ENCODE data around the gene SBK2.

DNA sequence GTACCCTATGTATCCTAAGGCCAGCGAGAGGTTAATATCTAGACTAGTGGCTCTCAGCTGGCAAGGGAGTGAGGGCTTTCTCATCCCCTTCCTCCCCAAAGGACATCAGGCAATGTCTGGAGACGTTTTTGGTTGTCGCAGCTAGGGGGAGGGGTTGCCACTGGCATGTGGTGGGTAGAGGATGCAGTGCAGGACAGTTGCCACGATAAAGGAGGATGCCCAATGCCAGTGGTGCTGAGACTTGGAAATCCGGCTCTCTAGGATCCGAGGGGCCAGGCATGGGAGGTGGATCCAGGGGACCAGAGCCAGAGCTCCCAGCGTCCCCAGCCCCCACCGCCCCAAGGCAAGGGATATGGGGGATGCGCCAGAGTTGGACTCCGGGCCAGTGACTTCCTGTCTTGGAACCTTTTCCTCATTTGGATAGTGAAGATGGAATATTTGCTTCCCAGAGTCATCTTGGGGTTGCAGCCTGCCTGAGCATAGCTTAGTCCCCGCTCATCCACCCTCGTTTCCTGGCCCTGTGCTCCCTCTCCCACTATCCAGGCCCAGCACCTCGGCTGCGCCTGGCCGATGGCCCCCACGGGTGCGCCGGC, 43.8 kb downstream of the SBK2 start:
- TF ChIP-seq, protein P1, sequence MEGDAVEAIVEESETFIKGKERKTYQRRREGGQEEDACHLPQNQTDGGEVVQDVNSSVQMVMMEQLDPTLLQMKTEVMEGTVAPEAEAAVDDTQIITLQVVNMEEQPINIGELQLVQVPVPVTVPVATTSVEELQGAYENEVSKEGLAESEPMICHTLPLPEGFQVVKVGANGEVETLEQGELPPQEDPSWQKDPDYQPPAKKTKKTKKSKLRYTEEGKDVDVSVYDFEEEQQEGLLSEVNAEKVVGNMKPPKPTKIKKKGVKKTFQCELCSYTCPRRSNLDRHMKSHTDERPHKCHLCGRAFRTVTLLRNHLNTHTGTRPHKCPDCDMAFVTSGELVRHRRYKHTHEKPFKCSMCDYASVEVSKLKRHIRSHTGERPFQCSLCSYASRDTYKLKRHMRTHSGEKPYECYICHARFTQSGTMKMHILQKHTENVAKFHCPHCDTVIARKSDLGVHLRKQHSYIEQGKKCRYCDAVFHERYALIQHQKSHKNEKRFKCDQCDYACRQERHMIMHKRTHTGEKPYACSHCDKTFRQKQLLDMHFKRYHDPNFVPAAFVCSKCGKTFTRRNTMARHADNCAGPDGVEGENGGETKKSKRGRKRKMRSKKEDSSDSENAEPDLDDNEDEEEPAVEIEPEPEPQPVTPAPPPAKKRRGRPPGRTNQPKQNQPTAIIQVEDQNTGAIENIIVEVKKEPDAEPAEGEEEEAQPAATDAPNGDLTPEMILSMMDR (conservative IDR thresholded peaks at IDR 0.05; ENCODE audit: low read depth in 2 of 2) = no peak
- TF ChIP-seq EZH2 (IDR thresholded peaks at IDR 0.05; ENCODE audit: low read depth, unreplicated experiment) (no peak), ZNF114 (CRISPR knock-in tag; IDR thresholded peaks at IDR 0.05) (no peak), POLR2AphosphoS5 (IDR thresholded peaks at IDR 0.05; ENCODE audit: low read depth) (no peak), JUNB (IDR thresholded peaks at IDR 0.05; ENCODE audit: unreplicated experiment) (no peak), EZH2phosphoT487 (IDR thresholded peaks at IDR 0.05; ENCODE audit: unreplicated experiment) (no peak), STAT1 (IDR thresholded peaks at IDR 0.05; ENCODE audit: unreplicated experiment) (no peak), CREB1 (CRISPR knock-in tag; IDR thresholded peaks at IDR 0.05; ENCODE audit: low read depth) (no peak), ZNF331 (CRISPR knock-in tag; IDR thresholded peaks at IDR 0.05; ENCODE audit: low read depth) (no peak)
- TF ChIP-seq, protein P2, sequence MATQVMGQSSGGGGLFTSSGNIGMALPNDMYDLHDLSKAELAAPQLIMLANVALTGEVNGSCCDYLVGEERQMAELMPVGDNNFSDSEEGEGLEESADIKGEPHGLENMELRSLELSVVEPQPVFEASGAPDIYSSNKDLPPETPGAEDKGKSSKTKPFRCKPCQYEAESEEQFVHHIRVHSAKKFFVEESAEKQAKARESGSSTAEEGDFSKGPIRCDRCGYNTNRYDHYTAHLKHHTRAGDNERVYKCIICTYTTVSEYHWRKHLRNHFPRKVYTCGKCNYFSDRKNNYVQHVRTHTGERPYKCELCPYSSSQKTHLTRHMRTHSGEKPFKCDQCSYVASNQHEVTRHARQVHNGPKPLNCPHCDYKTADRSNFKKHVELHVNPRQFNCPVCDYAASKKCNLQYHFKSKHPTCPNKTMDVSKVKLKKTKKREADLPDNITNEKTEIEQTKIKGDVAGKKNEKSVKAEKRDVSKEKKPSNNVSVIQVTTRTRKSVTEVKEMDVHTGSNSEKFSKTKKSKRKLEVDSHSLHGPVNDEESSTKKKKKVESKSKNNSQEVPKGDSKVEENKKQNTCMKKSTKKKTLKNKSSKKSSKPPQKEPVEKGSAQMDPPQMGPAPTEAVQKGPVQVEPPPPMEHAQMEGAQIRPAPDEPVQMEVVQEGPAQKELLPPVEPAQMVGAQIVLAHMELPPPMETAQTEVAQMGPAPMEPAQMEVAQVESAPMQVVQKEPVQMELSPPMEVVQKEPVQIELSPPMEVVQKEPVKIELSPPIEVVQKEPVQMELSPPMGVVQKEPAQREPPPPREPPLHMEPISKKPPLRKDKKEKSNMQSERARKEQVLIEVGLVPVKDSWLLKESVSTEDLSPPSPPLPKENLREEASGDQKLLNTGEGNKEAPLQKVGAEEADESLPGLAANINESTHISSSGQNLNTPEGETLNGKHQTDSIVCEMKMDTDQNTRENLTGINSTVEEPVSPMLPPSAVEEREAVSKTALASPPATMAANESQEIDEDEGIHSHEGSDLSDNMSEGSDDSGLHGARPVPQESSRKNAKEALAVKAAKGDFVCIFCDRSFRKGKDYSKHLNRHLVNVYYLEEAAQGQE (IDR thresholded peaks at IDR 0.05; ENCODE audit: unreplicated experiment) = no peak
- TF ChIP-seq, protein P3, sequence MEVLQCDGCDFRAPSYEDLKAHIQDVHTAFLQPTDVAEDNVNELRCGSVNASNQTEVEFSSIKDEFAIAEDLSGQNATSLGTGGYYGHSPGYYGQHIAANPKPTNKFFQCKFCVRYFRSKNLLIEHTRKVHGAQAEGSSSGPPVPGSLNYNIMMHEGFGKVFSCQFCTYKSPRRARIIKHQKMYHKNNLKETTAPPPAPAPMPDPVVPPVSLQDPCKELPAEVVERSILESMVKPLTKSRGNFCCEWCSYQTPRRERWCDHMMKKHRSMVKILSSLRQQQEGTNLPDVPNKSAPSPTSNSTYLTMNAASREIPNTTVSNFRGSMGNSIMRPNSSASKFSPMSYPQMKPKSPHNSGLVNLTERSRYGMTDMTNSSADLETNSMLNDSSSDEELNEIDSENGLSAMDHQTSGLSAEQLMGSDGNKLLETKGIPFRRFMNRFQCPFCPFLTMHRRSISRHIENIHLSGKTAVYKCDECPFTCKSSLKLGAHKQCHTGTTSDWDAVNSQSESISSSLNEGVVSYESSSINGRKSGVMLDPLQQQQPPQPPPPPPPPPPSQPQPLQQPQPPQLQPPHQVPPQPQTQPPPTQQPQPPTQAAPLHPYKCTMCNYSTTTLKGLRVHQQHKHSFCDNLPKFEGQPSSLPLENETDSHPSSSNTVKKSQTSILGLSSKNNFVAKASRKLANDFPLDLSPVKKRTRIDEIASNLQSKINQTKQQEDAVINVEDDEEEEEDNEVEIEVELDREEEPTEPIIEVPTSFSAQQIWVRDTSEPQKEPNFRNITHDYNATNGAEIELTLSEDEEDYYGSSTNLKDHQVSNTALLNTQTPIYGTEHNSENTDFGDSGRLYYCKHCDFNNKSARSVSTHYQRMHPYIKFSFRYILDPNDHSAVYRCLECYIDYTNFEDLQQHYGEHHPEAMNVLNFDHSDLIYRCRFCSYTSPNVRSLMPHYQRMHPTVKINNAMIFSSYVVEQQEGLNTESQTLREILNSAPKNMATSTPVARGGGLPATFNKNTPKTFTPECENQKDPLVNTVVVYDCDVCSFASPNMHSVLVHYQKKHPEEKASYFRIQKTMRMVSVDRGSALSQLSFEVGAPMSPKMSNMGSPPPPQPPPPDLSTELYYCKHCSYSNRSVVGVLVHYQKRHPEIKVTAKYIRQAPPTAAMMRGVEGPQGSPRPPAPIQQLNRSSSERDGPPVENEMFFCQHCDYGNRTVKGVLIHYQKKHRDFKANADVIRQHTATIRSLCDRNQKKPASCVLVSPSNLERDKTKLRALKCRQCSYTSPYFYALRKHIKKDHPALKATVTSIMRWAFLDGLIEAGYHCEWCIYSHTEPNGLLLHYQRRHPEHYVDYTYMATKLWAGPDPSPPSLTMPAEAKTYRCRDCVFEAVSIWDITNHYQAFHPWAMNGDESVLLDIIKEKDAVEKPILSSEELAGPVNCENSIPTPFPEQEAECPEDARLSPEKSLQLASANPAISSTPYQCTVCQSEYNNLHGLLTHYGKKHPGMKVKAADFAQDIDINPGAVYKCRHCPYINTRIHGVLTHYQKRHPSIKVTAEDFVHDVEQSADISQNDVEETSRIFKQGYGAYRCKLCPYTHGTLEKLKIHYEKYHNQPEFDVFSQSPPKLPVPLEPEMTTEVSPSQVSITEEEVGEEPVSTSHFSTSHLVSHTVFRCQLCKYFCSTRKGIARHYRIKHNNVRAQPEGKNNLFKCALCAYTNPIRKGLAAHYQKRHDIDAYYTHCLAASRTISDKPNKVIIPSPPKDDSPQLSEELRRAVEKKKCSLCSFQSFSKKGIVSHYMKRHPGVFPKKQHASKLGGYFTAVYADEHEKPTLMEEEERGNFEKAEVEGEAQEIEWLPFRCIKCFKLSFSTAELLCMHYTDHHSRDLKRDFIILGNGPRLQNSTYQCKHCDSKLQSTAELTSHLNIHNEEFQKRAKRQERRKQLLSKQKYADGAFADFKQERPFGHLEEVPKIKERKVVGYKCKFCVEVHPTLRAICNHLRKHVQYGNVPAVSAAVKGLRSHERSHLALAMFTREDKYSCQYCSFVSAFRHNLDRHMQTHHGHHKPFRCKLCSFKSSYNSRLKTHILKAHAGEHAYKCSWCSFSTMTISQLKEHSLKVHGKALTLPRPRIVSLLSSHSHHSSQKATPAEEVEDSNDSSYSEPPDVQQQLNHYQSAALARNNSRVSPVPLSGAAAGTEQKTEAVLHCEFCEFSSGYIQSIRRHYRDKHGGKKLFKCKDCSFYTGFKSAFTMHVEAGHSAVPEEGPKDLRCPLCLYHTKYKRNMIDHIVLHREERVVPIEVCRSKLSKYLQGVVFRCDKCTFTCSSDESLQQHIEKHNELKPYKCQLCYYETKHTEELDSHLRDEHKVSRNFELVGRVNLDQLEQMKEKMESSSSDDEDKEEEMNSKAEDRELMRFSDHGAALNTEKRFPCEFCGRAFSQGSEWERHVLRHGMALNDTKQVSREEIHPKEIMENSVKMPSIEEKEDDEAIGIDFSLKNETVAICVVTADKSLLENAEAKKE (CRISPR knock-in tag; IDR thresholded peaks at IDR 0.05) = no peak
- TF ChIP-seq, protein P4, sequence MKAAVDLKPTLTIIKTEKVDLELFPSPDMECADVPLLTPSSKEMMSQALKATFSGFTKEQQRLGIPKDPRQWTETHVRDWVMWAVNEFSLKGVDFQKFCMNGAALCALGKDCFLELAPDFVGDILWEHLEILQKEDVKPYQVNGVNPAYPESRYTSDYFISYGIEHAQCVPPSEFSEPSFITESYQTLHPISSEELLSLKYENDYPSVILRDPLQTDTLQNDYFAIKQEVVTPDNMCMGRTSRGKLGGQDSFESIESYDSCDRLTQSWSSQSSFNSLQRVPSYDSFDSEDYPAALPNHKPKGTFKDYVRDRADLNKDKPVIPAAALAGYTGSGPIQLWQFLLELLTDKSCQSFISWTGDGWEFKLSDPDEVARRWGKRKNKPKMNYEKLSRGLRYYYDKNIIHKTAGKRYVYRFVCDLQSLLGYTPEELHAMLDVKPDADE (IDR thresholded peaks at IDR 0.05) = no peak
